Ishikawa (cell line): ENCODE data around the gene VARS1.

Experiments used
- CEBPB ChIP-seq: IDR thresholded peaks from 2 replicates; pipeline ENCODE4 v1.6.1; 2012
- EGR1 ChIP-seq: IDR thresholded peaks from 2 replicates; pipeline ENCODE4 v1.6.1; 2012
- EP300 ChIP-seq: IDR thresholded peaks from 2 replicates; pipeline ENCODE4 v1.6.1; 2012; ENCODE audit warnings: borderline replicate concordance
- FOXM1 ChIP-seq: IDR thresholded peaks from 2 replicates; pipeline ENCODE4 v1.6.1; 2012; ENCODE audit warnings: low read depth, borderline replicate concordance
- NFIC ChIP-seq: IDR thresholded peaks from 2 replicates; pipeline ENCODE4 v1.6.1; 2012
- RAD21 ChIP-seq: IDR thresholded peaks from 2 replicates; pipeline ENCODE4 v1.6.1; 2012; ENCODE audit warnings: low read depth
- TAF1 ChIP-seq: IDR thresholded peaks from 2 replicates; pipeline ENCODE4 v1.6.1; 2012; ENCODE audit warnings: low read depth, mild to moderate bottlenecking
- TEAD4 ChIP-seq: IDR thresholded peaks from 2 replicates; pipeline ENCODE4 v1.6.1; 2012
- YY1 ChIP-seq: IDR thresholded peaks from 2 replicates; pipeline ENCODE4 v1.6.1; 2012; ENCODE audit warnings: low read depth
- ZBTB7A ChIP-seq: IDR thresholded peaks from 2 replicates; pipeline ENCODE4 v1.6.1; 2012; ENCODE audit warnings: low read depth
- TF ChIP-seq, protein P1 (sequence below): IDR thresholded peaks from 2 replicates; pipeline ENCODE4 v1.6.1; 2012
- TF ChIP-seq, protein P2 (sequence below): IDR thresholded peaks from 2 replicates; pipeline ENCODE4 v1.6.1; 2012; ENCODE audit warnings: low read depth, mild to moderate bottlenecking

DNA sequence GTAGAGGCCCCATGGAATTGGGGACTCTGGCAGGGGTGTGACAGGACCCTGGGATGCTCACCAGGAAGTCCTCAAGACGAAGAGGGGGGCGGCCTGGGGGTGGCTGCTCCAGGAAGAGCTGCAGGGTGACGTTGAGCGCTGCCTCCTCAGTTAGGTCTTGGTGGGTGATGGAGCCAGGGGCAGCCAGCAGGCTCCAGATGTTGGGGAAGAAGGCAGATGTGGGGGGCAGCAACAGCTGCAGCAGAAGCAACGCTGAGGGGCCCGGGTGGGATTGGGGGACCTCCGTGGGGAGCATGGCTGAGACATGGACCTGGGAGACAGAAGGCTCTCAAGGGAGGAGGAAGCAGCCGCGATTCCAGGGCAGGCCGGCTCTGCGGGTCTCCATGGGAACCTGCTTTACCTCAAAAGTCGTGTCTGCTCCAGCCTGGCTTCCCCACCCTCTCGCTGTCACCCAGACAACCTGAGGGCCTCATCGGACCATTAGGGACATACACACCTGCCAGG, 19.0 kb downstream of the VARS1 start:
- no peak for TF ChIP-seq RAD21
- TF ChIP-seq, protein P1, sequence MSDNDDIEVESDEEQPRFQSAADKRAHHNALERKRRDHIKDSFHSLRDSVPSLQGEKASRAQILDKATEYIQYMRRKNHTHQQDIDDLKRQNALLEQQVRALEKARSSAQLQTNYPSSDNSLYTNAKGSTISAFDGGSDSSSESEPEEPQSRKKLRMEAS, result no peak
- TF ChIP-seq EGR1, result no peak
- TF ChIP-seq ZBTB7A, result no peak
- no peak for TF ChIP-seq EP300
- no peak for TF ChIP-seq NFIC
- TF ChIP-seq, protein P2, sequence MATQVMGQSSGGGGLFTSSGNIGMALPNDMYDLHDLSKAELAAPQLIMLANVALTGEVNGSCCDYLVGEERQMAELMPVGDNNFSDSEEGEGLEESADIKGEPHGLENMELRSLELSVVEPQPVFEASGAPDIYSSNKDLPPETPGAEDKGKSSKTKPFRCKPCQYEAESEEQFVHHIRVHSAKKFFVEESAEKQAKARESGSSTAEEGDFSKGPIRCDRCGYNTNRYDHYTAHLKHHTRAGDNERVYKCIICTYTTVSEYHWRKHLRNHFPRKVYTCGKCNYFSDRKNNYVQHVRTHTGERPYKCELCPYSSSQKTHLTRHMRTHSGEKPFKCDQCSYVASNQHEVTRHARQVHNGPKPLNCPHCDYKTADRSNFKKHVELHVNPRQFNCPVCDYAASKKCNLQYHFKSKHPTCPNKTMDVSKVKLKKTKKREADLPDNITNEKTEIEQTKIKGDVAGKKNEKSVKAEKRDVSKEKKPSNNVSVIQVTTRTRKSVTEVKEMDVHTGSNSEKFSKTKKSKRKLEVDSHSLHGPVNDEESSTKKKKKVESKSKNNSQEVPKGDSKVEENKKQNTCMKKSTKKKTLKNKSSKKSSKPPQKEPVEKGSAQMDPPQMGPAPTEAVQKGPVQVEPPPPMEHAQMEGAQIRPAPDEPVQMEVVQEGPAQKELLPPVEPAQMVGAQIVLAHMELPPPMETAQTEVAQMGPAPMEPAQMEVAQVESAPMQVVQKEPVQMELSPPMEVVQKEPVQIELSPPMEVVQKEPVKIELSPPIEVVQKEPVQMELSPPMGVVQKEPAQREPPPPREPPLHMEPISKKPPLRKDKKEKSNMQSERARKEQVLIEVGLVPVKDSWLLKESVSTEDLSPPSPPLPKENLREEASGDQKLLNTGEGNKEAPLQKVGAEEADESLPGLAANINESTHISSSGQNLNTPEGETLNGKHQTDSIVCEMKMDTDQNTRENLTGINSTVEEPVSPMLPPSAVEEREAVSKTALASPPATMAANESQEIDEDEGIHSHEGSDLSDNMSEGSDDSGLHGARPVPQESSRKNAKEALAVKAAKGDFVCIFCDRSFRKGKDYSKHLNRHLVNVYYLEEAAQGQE, result no peak
- no peak for TF ChIP-seq TEAD4
- TF ChIP-seq YY1, result no peak
- no peak for TF ChIP-seq TAF1
- no peak for TF ChIP-seq CEBPB
- TF ChIP-seq FOXM1, result no peak
